ENCODE data around the gene SAA1.

- no peak for TF ChIP-seq CTCF (conservative IDR thresholded peaks at IDR 0.05; ENCODE audit: low read length)
- no peak for TF ChIP-seq EZH2phosphoT487 (IDR thresholded peaks at IDR 0.05; ENCODE audit: borderline replicate concordance, low read depth, low read length)
Measured at GRCh38 chr11:18253233-18253632, 12.8 kb upstream of the SAA1 start.
